Measurements from ENCODE around the gene CGB8. TPM values are rescaled to one million over a fixed set of nuclear protein-coding genes. Genes with fewer than 3 reads are reported as not detected.

CGB8 gene
- total and polyA plus RNA-seq, 2 of the 8 experiments (the other 6 are each of a cell fraction or from before 2014, with no cell fraction given) = 0.09 TPM; not detected in 1

GRCh38 chr19:49004964-49005614 lies 43.8 kb downstream of the CGB8 start:
- Histone ChIP-seq H3K56ac (replicated peaks; ENCODE audit: insufficient read length, low read depth, low read length) (no peak overlapping the region), H2BK12ac (ENCODE audit: low read depth, low read length) (no peak overlapping the region), H3K4me2 (ENCODE audit: insufficient read depth in 1 of 2, low read depth in 2 of 2, low read length in 2 of 2) (no peak overlapping the region), H3K23me2 (ENCODE audit: low read depth, low read length) (no peaks in the 10 kb centered on the region), H3K18ac (ENCODE audit: extremely low read depth, low read length) (no peak overlapping the region), H4K91ac (replicated peaks; ENCODE audit: insufficient read length, low read length) (no peak overlapping the region), H2AFZ (ENCODE audit: low read length) (no peak overlapping the region), H3K27me3 (replicated peaks in 1 of 4; ENCODE audit: control insufficient read depth in 3 of 4, extremely low read depth in 1 of 4, insufficient read depth in 3 of 4, low read length in 3 of 4) (no peaks in the 10 kb centered on the region), H3K4me1 (replicated peaks in 1 of 4; ENCODE audit: control insufficient read depth in 3 of 4, insufficient read depth in 4 of 4, low read length in 3 of 4) (no peaks in the 10 kb centered on the region), H2BK5ac (ENCODE audit: low read depth, low read length) (no peak overlapping the region), H3K79me2 (ENCODE audit: control insufficient read depth in 1 of 2, insufficient read depth in 2 of 2, low read length in 2 of 2) (no peaks in the 10 kb centered on the region), H3K4me3 (ENCODE audit: extremely low read depth in 1 of 4, insufficient read depth in 2 of 4, low read depth in 3 of 4, low read length in 4 of 4) (no peak overlapping the region), H3K27ac (ENCODE audit: low read depth, low read length) (no peak overlapping the region), H3K9ac (replicated peaks in 1 of 4; ENCODE audit: extremely low read depth in 1 of 4, low read depth in 3 of 4, low read length in 3 of 4) (no peak overlapping the region), H4K5ac (ENCODE audit: insufficient read length, low read depth, low read length) (no peak overlapping the region), H2BK20ac (ENCODE audit: low read length) (no peak overlapping the region), H3K79me1 (ENCODE audit: low read depth, low read length) (peaks cover 2% of the 10 kb centered on the region; the same call in 1 of the 2 replicates), H3K9me3 (ENCODE audit: insufficient read depth in 2 of 2, low read depth in 1 of 2, low read length in 1 of 2) (no peaks in the 10 kb centered on the region), H3K14ac (ENCODE audit: insufficient read length) (no peak overlapping the region), H3K23ac (ENCODE audit: insufficient read length) (no peak overlapping the region), H3K36me3 (ENCODE audit: control insufficient read depth in 2 of 4, insufficient read depth in 4 of 4, low read length in 3 of 4) (peaks cover 15 to 47% (median 37%) of the 10 kb centered on the region in 4 experiments), H2BK15ac (ENCODE audit: low read length) (no peak overlapping the region), H2BK120ac (replicated peaks; ENCODE audit: low read depth, low read length) (no peak overlapping the region), H4K8ac (ENCODE audit: extremely low read depth, insufficient read depth, low read length) (no peak overlapping the region), H3K4ac (replicated peaks; ENCODE audit: insufficient read length, low read depth, low read length) (no peak overlapping the region), H4K20me1 (replicated peaks in 1 of 2; ENCODE audit: control insufficient read depth in 1 of 2, insufficient read depth in 2 of 2, low read length in 2 of 2) (peaks cover 0 to 12% of the 10 kb centered on the region in 2 experiments), H2AK5ac (ENCODE audit: low read depth, low read length) (no peak overlapping the region)
- ChIA-PET POLR2A (ENCODE audit: partially characterized antibody) (interaction anchor here (0.8 kb wide), 1 partner anchor 9 kb away, joined by 3 read pairs; no protein-coding TSS in a partner anchor), CTCF (ENCODE audit: partially characterized antibody) (interaction anchor here (1.0 to 2.2 kb wide), 2 partner anchors 9 to 194 kb away, joined by 4 to 8 read pairs; no protein-coding TSS in a partner anchor)
- 95% methylated on average over 7 of the region's 7 CpGs; no CpG with 5 or more reads in 1 of the 2 experiments for WGBS, 2 experiments (ENCODE audit: extremely low coverage in 1 of 2, insufficient coverage in 1 of 2, insufficient read length in 1 of 2, insufficient replicate concordance in 2 of 2, low coverage in 1 of 2, low lambda C conversion rate in 2 of 2, missing lambda C conversion rate in 1 of 2)
- no peak for DNase-seq (ENCODE audit: low read depth in 1 of 2, low spot score in 2 of 2)
- FAIRE-seq = no peak
- TF ChIP-seq YY1 (IDR thresholded peaks at IDR 0.05; ENCODE audit: low read depth, low read length) (no peak), BACH1 (IDR thresholded peaks at IDR 0.05; ENCODE audit: low read length) (no peak), CHD2 (IDR thresholded peaks at IDR 0.05; ENCODE audit: low read length) (no peak), POLR2A (IDR thresholded peaks at IDR 0.05; ENCODE audit: control extremely low read depth in 1 of 2, low read depth in 2 of 2, low read length in 2 of 2) (no peak), PHF8 (conservative IDR thresholded peaks at IDR 0.05; ENCODE audit: low read depth, low read length) (no peak), SP2 (IDR thresholded peaks at IDR 0.05; ENCODE audit: low read length) (no peak), KDM1A (IDR thresholded peaks at IDR 0.05; ENCODE audit: borderline replicate concordance, low read length) (no peak), HDAC2 (IDR thresholded peaks at IDR 0.05; ENCODE audit: borderline replicate concordance in 1 of 2, low read depth in 2 of 2, low read length in 2 of 2) (no peak), RAD21 (IDR thresholded peaks at IDR 0.05 in 1 of 2, conservative IDR thresholded peaks at IDR 0.05 in 1 of 2; ENCODE audit: low read depth in 2 of 2, low read length in 2 of 2) (no peak), EP300 (IDR thresholded peaks at IDR 0.05; ENCODE audit: borderline replicate concordance in 1 of 2, low read depth in 2 of 2, low read length in 2 of 2) (no peak)

All from H1 (cell line).